ENCODE measurements around the gene SIX3.

The SIX3 gene

GRCh38 chr2:44931198-44931780, 10.2 kb upstream of the SIX3 start:
- no peak for DNase-seq (ENCODE audit: low spot score)

GRCh38 chr2:44932079-44932478, 9.4 kb upstream of the SIX3 start:
- no peak for DNase-seq (ENCODE audit: low spot score)

DNA sequence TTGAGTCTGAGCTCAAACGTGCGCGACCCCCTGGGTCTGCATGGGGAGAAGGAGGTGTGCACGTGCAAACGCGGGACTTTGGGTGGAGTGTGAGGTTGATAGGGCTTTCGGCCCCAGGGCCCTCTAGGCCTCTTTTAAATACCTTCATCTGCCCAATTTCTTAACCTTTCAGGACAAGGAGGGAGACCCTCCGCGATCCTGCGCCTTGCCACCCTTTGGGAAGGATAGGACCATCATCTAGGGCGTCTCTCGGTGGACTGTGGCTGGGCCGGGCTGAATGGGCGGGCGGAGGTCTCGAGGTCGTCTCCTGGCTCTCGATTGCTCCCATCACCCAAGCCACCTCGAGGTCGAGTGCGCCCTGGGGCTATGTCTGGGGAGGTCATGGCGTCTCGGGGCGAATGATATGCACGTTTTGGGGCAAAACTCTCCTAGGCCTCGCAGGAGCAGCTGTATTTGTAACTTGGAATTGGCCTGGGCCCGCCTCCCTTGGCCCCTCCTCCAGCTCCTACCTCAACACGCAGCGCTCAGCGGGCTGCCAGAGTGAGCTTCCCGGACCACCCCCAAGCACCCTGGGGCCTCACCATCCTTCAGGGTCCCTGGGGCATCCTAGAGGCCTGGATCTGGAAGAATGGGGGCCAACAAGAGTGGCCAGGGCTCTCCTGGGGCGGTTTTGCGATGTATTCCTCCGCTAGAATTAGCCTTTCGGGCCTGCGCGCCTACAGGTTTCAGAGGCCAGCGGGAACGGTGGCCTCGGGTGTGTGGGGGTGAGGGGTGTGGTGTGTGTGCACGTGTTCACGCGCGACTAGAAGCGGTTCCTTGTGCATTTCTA, 8.7 kb upstream of the SIX3 start:
- DNase-seq (ENCODE audit: low spot score), result no peak

- DNase-seq (ENCODE audit: low spot score), result no peak
Observed at GRCh38 chr2:44933434-44933951, 8.0 kb upstream of the SIX3 start.

DNA sequence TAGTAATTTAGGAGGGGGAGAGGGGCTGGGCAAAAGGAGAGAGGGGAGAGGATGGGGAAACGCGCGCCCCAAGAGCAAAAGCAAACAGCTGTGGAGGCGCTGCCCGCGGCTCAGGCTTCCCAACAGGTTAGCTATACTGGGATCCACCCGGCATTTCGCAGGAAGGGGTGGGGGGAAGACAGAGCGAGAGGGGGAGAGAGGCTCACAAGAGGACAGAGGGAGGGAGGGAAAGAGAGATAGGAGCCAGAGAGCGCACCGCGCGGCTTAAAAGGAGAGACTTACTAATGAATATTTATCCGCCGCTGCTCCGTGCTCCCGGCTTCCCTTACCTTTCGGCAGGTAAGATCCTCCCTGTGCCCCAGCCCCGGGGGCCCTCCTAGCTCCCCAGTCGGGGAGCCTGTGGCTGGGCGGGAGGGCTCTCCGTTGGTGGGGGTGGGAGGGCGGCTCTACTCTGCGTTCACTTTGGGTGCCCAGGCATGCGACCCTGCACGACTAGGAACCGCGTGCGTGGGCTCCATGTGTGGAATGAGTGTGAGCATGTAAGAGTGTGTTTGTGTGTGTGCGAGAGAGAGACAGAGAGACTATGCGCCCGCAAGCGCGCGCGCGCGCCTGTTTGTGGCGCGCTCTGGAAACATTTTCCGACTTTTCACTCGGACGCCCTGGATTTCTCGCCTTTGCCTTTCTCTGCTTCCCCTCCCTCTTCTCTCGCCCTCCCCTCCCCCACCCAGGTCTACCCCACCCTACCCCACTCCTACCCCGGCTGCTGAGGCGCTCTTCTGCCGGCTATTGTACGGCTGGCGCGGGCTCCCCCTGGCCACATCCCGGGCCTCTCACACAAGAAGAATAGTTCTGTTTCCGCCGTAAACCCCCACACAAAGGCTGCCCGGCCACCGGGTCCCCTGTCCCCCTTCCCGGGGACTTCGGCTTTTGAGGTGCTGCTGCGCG, 7.2 kb upstream of the SIX3 start:
- DNase-seq (ENCODE audit: low spot score), result no peak

DNA sequence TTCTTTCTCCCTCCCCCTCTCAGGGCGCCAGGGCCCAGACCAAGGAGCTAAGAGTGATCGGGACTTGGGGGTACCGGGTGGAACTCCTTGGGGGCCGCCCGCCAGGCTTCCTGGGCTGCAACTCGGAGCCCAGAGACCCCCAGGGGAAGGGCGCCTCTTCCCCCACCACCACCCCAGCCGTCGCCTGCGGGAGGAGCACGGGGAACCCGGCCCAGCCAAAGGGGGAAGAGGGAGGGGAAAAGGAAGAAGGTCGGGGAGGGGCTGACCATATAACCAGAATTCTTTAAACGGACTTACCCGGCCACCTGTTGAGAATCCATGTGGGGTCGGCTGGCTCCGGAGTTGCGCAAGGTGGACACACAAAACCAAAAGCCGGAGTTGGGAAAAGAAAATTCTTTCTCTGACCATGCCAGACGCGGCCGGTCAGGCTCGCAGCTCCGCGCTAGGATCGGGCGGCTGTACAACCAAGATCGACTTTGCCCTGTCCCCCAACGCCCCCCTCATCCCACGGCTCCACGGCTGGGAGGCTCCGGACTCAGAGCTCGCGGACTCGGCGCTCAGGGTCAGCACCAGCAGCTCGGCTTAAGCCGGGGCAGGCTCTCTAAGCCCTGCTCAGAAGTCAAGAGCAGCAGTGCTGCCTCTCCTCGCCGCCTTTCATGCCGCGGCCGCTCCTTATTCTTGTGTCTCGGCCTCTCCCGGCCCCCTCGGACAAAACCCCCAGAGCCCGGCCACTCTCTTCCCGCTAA, 6.3 kb upstream of the SIX3 start:
- DNase-seq (ENCODE audit: low spot score), result no peak

DNA sequence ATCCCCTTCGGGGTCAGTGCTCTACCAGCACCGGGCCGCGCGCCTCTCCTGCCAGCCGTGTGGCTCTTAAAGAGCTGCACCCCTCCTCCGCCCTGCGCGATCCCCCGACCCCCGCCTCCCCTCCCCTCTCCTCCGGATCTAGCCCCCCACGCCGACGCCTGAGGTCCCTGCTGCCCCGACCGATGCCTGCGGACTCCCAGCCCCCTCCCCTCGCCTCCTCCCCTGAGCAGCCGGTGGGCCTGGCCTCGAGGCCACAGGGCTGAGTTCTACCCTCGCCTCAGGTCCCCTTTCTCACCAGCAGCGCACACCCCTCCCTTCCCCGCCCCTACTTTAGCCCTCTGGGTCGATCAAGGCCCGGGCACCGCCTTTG, 5.8 kb upstream of the SIX3 start:
- no peak for DNase-seq (ENCODE audit: low spot score)

DNA sequence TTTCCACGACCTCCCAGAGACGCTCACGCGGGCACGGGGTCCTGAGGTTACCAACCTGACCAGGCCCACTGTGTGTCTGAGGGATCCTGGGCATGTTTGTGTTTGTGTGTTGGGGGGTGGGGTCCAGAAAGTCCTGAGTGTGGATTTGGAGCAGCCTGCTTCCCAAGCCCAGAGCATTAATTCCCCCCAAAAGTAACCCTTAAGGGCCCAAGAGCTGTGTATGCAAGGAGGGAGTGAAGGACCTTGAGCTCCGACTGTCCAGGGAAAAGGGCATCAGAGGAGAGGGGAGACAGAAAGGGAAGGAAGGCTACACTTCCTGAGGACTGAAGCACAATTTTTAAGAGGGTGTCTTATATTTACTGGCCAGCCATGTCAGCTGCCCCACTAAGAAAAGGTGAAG, 5.2 kb upstream of the SIX3 start:
- DNase-seq (ENCODE audit: low spot score), result no peak

DNA sequence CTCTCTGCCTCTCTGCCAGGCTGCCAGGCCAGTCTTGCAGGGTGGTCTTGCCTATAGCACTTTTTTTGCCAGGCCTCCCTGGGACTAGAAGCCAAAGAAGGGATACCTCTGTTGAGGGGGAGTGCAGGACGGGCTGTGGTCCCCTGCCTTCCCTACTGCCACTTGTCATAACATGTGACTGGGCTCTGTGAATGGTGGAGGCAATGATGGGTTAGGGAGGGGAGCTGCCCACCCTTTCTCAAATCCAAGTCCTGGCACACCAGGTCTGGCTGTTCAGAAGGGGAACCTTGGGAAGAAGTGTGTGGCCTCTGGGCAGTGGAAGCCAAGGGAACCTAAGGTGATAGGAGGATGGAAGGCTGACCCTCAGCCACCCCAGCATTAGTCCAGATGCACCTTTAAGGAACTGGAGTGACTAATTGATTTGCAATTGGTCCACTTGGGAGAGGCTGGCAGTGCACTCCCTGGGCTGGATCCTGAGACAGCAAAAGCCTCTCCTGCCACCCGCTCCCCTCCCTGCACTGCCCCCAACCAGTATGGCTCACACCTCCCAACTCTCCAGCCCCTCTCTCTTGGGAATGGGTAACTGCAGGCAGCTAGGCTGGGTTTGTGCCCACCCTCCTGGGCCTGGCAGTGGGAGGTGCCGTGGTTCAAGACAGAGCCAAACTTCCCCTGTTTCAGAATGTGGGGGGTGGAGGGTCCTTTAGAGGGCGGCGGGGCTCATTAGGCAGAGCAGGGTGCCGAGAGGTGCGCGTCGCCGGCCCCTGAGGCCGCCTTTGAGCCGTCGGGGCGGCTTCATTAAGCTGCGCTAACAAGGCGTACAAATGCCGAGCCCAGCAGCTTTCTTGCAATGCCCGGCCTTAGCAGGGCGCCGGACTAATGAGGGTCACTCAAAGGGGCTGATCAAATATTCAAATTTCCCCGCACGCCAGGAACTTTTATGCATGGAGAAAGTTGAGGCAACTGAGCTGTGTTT, 4.5 kb upstream of the SIX3 start:
- no peak for DNase-seq (ENCODE audit: low spot score)

GRCh38 chr2:44937688-44938240, 3.7 kb upstream of the SIX3 start:
- DNase-seq (ENCODE audit: low spot score), result no peak

DNA sequence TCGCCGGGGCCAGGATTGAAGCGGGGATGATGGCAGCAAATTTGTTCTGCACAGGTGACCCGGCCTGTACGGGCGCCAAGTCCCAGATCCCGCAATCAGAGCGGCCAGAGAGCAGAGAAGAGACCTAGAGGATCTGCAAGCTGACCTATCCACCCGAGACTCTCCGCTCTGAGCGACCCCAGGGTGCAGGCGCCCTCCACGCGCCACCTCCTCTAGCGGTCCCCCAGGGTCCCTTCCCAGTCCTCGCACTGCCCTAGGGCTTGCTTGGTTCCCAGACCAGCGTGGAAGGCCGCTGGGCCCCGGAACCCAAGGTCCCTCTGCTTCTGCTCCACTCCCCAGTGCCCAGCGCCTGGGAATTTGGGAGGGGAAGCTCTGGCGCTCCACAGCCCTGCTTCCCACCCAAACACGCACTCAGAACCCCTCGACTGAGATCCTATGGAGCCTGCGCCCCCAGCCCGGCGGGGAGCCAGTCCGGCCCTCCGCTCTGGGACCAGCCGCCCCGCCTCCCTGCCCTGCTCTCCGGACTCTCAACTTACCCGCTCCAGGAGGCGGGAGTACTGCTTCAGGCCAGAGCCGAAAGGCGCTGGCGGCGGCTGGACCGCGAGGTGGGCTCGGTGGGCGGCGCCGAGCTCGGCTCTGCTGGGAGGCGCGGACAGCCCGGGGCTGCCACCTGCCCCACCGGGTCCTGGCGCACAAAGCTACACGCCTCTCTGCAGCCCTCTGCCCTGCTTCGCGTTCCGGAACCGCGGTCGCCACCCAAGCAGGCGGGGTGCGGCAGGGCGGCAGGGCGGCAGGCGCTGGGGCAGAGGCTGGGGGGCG, 3.0 kb upstream of the SIX3 start:
- no peak for DNase-seq (ENCODE audit: low spot score)

- no peak for DNase-seq (ENCODE audit: low spot score)
Observed at GRCh38 chr2:44939106-44940048, 2.1 kb upstream of the SIX3 start.

DNA sequence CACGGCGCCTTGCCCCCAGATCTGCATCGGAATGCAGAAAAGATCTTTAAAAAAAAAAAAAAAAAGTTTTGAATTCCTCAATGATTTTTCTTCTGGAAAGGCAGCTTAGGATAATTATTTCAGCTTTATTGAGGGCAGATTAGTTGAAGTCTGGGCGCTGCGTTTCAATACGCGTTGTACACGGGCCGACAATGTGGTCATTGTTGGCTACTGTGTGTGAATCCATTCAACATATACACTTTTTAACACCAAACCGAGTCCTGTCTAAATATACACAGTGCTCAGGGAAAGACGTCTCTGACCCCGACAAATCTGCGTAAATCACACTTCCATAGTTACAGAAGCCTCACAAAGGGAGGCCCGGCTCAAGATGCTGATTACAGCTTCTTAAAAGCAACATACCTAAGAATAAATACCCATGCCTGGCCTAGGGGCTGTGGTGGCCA, 1.4 kb upstream of the SIX3 start:
- no peak for DNase-seq (ENCODE audit: low spot score)

DNA sequence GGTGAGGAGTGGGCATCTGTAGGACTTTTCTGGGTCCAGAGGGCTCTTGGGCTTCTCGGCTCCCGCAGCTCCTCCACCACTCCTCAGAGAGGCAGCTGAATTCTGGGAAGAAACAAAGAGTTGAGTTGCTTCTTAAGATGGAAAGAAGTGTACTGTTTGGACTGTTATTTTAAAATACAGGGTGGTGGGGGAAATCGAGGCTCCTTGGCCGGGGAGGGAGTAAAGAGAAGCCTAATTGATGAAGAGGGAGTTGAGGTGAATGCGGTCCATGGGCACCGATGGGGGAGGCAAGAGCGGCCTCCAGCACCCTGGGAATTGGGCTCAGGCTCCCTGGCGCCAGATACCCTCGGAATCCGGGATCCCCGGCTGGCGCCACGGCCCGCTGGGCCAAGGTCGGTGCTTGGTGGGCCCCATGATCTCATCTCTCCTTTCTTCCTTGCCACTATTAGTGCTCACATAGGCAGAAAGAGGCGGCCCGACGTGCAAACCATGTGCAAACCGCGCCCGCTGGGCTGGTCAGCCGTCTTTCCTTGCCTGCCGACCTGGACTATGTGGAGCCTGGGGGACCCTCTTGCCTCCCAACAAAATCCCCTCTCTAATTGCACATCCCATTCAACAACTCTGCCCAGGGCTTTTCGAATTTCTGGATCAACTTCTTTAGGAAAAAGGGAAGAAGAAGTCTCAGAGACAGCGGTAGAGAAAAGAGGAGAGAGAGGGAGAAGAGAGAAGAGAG, 604 bp upstream of the SIX3 start:
- DNase-seq (ENCODE audit: low spot score), result no peak

DNA sequence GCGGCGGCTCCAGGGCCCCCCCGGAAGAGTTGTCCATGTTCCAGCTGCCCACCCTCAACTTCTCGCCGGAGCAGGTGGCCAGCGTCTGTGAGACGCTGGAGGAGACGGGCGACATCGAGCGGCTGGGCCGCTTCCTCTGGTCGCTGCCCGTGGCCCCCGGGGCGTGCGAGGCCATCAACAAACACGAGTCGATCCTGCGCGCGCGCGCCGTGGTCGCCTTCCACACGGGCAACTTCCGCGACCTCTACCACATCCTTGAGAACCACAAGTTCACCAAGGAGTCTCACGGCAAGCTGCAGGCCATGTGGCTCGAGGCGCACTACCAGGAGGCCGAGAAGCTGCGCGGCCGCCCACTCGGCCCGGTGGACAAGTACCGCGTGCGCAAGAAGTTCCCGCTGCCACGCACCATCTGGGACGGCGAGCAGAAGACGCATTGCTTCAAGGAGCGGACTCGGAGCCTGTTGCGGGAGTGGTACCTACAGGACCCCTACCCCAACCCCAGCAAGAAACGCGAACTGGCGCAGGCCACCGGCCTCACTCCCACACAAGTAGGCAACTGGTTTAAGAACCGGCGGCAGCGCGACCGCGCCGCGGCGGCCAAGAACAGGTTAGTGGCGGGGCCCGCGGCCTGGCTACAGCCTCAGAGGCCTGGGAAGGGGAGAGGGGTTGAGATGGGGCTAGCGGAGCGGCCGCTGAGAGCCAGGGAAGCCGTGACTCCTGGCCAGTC, 965 bp downstream of the SIX3 start:
- no peak for DNase-seq (ENCODE audit: low spot score)

DNA sequence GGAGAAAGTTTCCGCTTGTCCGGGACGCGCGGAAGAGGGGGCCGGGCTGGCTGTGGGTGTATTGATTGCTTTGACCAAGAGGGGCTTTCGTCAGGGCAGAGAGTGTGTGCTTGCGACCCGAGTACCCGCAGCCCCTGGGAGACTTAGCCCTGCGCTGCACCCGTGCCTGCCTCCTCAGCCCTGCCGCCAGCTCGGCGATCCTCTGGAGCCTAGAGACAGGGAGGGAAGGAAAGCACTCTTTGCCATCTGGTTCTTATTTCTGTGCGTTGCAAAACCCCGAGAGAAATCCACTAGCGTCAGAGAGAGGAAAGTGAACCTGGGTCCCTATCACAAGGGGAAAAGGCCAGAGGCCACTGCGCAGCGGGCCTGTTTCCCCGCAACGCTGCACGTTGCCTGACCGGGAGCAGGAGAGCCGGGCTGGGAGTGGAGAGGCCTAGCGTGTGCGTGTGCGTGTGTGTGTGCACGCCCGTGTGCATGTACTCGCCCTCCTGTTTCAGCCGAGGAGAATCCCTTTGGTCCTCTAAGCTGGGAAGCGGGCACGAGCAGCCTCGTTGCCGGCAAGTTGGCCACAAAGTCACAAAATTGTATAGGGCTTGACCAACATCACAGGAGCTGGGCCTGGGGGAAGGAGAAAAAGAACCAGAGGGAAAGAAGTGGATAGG, 1.7 kb downstream of the SIX3 start:
- no peak for DNase-seq (ENCODE audit: low spot score)
